T1000 (cell line): Measurements from ENCODE around the gene MIOX.

ENCODE experiments used
- DNase-seq: peaks from one replicate; lab custom pipeline; 2025; ENCODE audit warnings: mixed read lengths; lab: John Stamatoyannopoulos, UW

MIOX gene

GRCh38 chr22:50473855-50474671 lies 12.6 kb upstream of the MIOX start:
- no peak for DNase-seq

- DNase-seq: peak; percentile 65
Measured at GRCh38 chr22:50474710-50475651, 11.7 kb upstream of the MIOX start, which contains the start of gene SBF1. Gene SBF1 (minus strand): TSS chr22:50475035. CDS start chr22:50474840, 195 bp downstream.

GRCh38 chr22:50475652-50476002 lies 11.0 kb upstream of the MIOX start:
- no peak for DNase-seq

- no peak for DNase-seq
Measured at GRCh38 chr22:50476868-50477267, 9.8 kb upstream of the MIOX start.

GRCh38 chr22:50477923-50478322 lies 8.7 kb upstream of the MIOX start:
- no peak for DNase-seq

GRCh38 chr22:50479721-50480120 lies 6.9 kb upstream of the MIOX start:
- DNase-seq: no peak

GRCh38 chr22:50481045-50481439 lies 5.6 kb upstream of the MIOX start:
- no peak for DNase-seq

GRCh38 chr22:50481440-50482106 lies 5.1 kb upstream of the MIOX start, which contains the start of gene ADM2:
Gene ADM2 (plus strand): TSS chr22:50481543. CDS start chr22:50481848, 305 bp downstream.
- DNase-seq: no peak

GRCh38 chr22:50482107-50483074 lies 4.3 kb upstream of the MIOX start:
- no peak for DNase-seq

GRCh38 chr22:50483106-50483505 lies 3.6 kb upstream of the MIOX start:
- DNase-seq: no peak

- DNase-seq: no peak
Measured at GRCh38 chr22:50483556-50483955, 3.1 kb upstream of the MIOX start.

- DNase-seq: no peak
Measured at GRCh38 chr22:50483977-50484853, 2.4 kb upstream of the MIOX start.

GRCh38 chr22:50485221-50486131 lies 1.2 kb upstream of the MIOX start:
- DNase-seq: no peak

GRCh38 chr22:50487290-50488005 lies 789 bp downstream of the MIOX start:
- DNase-seq: no peak

- no peak for DNase-seq
Measured at GRCh38 chr22:50488006-50488677, 1.5 kb downstream of the MIOX start.

GRCh38 chr22:50488886-50489285 lies 2.2 kb downstream of the MIOX start:
- DNase-seq: no peak

GRCh38 chr22:50489363-50490243 lies 2.9 kb downstream of the MIOX start:
- DNase-seq: no peak
